Measurements from ENCODE around the gene CABLES1. TPM values are rescaled to one million over a fixed set of nuclear protein-coding genes. Genes with fewer than 3 reads are reported as not detected.

Gene CABLES1
- total RNA-seq, 1 experiment from 2014 or later: 29.5 TPM

DNA sequence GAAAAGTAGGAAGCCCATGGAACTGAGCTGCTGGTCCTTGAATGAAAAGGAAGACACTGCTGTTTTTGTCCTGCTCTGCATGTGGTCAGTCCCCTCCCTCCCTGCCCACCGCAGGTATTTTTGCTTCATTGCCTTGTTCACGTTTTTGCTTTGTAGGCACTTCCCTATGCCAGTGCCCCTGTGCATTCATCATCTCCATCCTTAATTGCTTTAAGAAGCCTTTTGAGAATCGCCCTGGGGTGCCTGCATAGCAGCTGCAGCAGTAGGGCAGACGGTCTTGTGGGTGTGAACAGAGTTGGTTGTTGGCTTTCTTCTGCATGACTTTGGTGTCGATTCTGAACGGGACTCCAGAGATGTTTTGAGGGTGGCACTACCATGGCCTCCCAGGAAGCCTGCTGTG, 97.0 kb downstream of the CABLES1 start:
- Mint-ChIP-seq H3K4me1 (ENCODE audit: low read depth, unreplicated experiment) (peaks cover 4% of the 10 kb centered on the region), H3K4me3 (ENCODE audit: unreplicated experiment) (no peak overlapping the region), H3K27ac (ENCODE audit: unreplicated experiment) (no peak overlapping the region), H3K9me3 (ENCODE audit: unreplicated experiment) (no peaks in the 10 kb centered on the region), H3K27me3 (ENCODE audit: insufficient read depth, unreplicated experiment) (no peaks in the 10 kb centered on the region), H3K36me3 (ENCODE audit: insufficient read depth, unreplicated experiment) (peaks cover 21% of the 10 kb centered on the region)
- no peak for DNase-seq
- ChIA-PET CTCF (no interaction called here), POLR2A (no interaction called here)
- Histone ChIP-seq H3K4me3 (ENCODE audit: low read depth, low read length) (no peak overlapping the region), H3K27me3 (replicated peaks; ENCODE audit: control insufficient read depth, insufficient read depth, low read length) (no peaks in the 10 kb centered on the region), H3K9me3 (no peaks in the 10 kb centered on the region), H3K4me1 (peaks cover 10% of the 10 kb centered on the region), H3K36me3 (ENCODE audit: control insufficient read depth, insufficient read depth, low read length) (peaks cover 7% of the 10 kb centered on the region)
- intact Hi-C loops (cut with micrococcal nuclease; ENCODE audit: unreplicated experiment): no loop called here
- no TSS peak for BruUV-seq (replicated peaks)
- TF ChIP-seq, protein P1, sequence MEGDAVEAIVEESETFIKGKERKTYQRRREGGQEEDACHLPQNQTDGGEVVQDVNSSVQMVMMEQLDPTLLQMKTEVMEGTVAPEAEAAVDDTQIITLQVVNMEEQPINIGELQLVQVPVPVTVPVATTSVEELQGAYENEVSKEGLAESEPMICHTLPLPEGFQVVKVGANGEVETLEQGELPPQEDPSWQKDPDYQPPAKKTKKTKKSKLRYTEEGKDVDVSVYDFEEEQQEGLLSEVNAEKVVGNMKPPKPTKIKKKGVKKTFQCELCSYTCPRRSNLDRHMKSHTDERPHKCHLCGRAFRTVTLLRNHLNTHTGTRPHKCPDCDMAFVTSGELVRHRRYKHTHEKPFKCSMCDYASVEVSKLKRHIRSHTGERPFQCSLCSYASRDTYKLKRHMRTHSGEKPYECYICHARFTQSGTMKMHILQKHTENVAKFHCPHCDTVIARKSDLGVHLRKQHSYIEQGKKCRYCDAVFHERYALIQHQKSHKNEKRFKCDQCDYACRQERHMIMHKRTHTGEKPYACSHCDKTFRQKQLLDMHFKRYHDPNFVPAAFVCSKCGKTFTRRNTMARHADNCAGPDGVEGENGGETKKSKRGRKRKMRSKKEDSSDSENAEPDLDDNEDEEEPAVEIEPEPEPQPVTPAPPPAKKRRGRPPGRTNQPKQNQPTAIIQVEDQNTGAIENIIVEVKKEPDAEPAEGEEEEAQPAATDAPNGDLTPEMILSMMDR (IDR thresholded peaks at IDR 0.05; ENCODE audit: insufficient read depth in 1 of 2, low read depth in 1 of 2, low read length in 1 of 2, severe bottlenecking in 1 of 2, unreplicated experiment in 1 of 2): no peak

DNA sequence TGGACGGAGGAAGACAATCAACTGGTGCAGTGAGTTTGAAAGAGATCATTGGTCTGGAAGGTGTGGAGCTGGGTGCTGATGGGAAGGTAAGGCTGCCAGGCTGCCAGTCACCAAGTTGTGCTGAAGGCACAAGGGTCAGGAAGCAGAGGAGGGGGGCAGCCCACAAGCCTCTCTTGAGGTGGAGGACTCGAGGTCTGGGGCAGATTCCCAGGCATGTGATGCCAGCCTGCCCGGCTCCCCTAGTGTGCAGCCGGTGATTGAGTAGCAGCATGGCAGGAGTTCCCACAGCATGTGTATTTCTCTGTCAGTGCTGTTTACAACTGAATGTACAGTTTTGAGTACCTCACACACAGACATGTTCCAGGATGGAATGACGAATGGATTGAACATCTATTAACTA, 99.3 kb downstream of the CABLES1 start:
- Mint-ChIP-seq H3K27ac (ENCODE audit: unreplicated experiment) (peak overlapping the region; percentile 25), H3K4me1 (ENCODE audit: low read depth, unreplicated experiment) (no peaks in the 10 kb centered on the region), H3K4me3 (ENCODE audit: unreplicated experiment) (peak overlapping the region; percentile 37)

DNA sequence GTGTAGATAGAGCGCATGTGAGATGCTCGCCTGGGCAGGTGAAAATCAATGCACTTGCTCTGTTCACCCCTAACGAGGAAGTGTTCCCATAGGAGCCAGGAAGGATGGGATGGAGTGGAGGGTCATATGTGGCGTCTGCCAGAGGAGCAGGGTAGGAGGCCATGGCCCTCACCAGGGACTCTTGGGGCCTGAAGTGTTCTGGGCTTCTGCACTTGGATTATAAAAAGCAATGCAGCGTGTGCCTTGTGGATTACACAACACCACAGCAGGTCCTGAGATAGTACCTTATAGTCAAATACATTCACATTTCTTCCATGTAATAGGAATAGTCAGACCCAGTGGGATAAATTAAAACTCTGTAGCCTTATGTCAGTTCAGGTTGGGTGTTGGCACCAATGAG, 100.1 kb downstream of the CABLES1 start:
- DNase-seq: no peak
- intact Hi-C loops (cut with micrococcal nuclease; ENCODE audit: unreplicated experiment): no loop called here
- H3K36me3 Mint-ChIP-seq (ENCODE audit: insufficient read depth, unreplicated experiment): peaks cover 27% of the 10 kb centered on the region
- ChIA-PET POLR2A (no interaction called here), CTCF (no interaction called here)
- no peaks in the 10 kb centered on the region for H3K9me3 Mint-ChIP-seq (ENCODE audit: unreplicated experiment)
- peaks cover 4% of the 10 kb centered on the region for H3K36me3 ChIP-seq (ENCODE audit: control insufficient read depth, insufficient read depth, low read length)
- H3K4me1 ChIP-seq: no peaks in the 10 kb centered on the region
- H3K9me3 ChIP-seq: no peaks in the 10 kb centered on the region
- H3K27me3 ChIP-seq (replicated peaks; ENCODE audit: control insufficient read depth, insufficient read depth, low read length): no peaks in the 10 kb centered on the region
- BruUV-seq (replicated peaks): no TSS peak
- no peaks in the 10 kb centered on the region for H3K4me1 Mint-ChIP-seq (ENCODE audit: low read depth, unreplicated experiment)
- no peak overlapping the region for H3K4me3 Mint-ChIP-seq (ENCODE audit: unreplicated experiment)
- TF ChIP-seq, protein P1 (IDR thresholded peaks at IDR 0.05; ENCODE audit: insufficient read depth in 1 of 2, low read depth in 1 of 2, low read length in 1 of 2, severe bottlenecking in 1 of 2, unreplicated experiment in 1 of 2): no peak
- no peaks in the 10 kb centered on the region for H3K27me3 Mint-ChIP-seq (ENCODE audit: insufficient read depth, unreplicated experiment)
- no peak overlapping the region for H3K4me3 ChIP-seq (ENCODE audit: low read depth, low read length)
- no peak overlapping the region for H3K27ac Mint-ChIP-seq (ENCODE audit: unreplicated experiment)

More for the DNA sequence above, 99.3 kb downstream of the CABLES1 start:
- H3K27me3 ChIP-seq (replicated peaks; ENCODE audit: control insufficient read depth, insufficient read depth, low read length): no peaks in the 10 kb centered on the region
- no peaks in the 10 kb centered on the region for H3K4me1 ChIP-seq
- intact Hi-C loops (cut with micrococcal nuclease; ENCODE audit: unreplicated experiment): no loop called here
- no peaks in the 10 kb centered on the region for H3K9me3 Mint-ChIP-seq (ENCODE audit: unreplicated experiment)
- CTCF ChIA-PET: no interaction called here
- no peak for DNase-seq
- TF ChIP-seq, protein P1 (IDR thresholded peaks at IDR 0.05; ENCODE audit: insufficient read depth in 1 of 2, low read depth in 1 of 2, low read length in 1 of 2, severe bottlenecking in 1 of 2, unreplicated experiment in 1 of 2): no peak
- peaks cover 5% of the 10 kb centered on the region for H3K36me3 ChIP-seq (ENCODE audit: control insufficient read depth, insufficient read depth, low read length)
- no peaks in the 10 kb centered on the region for H3K9me3 ChIP-seq
- no TSS peak for BruUV-seq (replicated peaks)
- H3K36me3 Mint-ChIP-seq (ENCODE audit: insufficient read depth, unreplicated experiment): peaks cover 25% of the 10 kb centered on the region
- POLR2A ChIA-PET: no interaction called here
- H3K27me3 Mint-ChIP-seq (ENCODE audit: insufficient read depth, unreplicated experiment): no peaks in the 10 kb centered on the region
- H3K4me3 ChIP-seq (ENCODE audit: low read depth, low read length): no peak overlapping the region
